Endodermal cell (in vitro differentiated cells): ENCODE measurements around the gene HDAC4. TPM values are rescaled to one million over a fixed set of nuclear protein-coding genes. Genes with fewer than 3 reads are reported as not detected.

Source experiments
- DNase-seq: peaks from one replicate; pipeline ENCODE4 v3.0.0-alpha.2; 2017
- H3K27ac ChIP-seq: 2 replicates; pipeline ENCODE4 v1.5.1; 2013; ENCODE audit warnings: mild to moderate bottlenecking, low read depth, low read length, moderate library complexity
- H3K27me3 ChIP-seq: 2 replicates; pipeline ENCODE4 v1.6.1; 2013; ENCODE audit warnings: mild to moderate bottlenecking, low read length, moderate library complexity; ENCODE audit not compliant: insufficient read depth, control insufficient read depth, poor library complexity, severe bottlenecking
- H3K36me3 ChIP-seq: 2 replicates; pipeline ENCODE4 v1.7.0; 2013; ENCODE audit warnings: mild to moderate bottlenecking, low read length, moderate library complexity; ENCODE audit not compliant: control insufficient read depth, insufficient read depth
- H3K4me1 ChIP-seq: one replicate; pipeline ENCODE4 v1.7.0; 2013; ENCODE audit warnings: low read length; ENCODE audit not compliant: control insufficient read depth, insufficient read depth
- H3K4me3 ChIP-seq: 2 replicates; pipeline ENCODE4 v1.5.1; 2013; ENCODE audit warnings: mild to moderate bottlenecking, low read length, moderate library complexity
- H3K9ac ChIP-seq: 2 replicates; pipeline ENCODE4 v1.6.1; 2013; ENCODE audit warnings: mild to moderate bottlenecking, low read length, moderate library complexity; ENCODE audit not compliant: poor library complexity, severe bottlenecking; ENCODE audit errors: extremely low read depth
- H3K9me3 ChIP-seq: 2 replicates; pipeline ENCODE4 v1.6.1; 2013; ENCODE audit warnings: mild to moderate bottlenecking, low read length, moderate library complexity; ENCODE audit not compliant: control insufficient read depth
- H3K27ac Mint-ChIP-seq: 2 replicates; pipeline ENCODE4 v1.8.0; 2020; ENCODE audit warnings: mixed read lengths
- H3K27me3 Mint-ChIP-seq: 2 replicates; pipeline ENCODE4 v1.8.0; 2021; ENCODE audit warnings: mild to moderate bottlenecking, mixed read lengths; ENCODE audit not compliant: insufficient read depth
- H3K36me3 Mint-ChIP-seq: 2 replicates; pipeline ENCODE4 v1.8.0; 2020; ENCODE audit warnings: low read depth, mixed read lengths
- H3K4me1 Mint-ChIP-seq: 2 replicates; pipeline ENCODE4 v1.8.0; 2020; ENCODE audit warnings: mixed read lengths
- H3K4me3 Mint-ChIP-seq: 2 replicates; pipeline ENCODE4 v1.8.0; 2020; ENCODE audit warnings: mild to moderate bottlenecking, moderate library complexity, mixed read lengths
- H3K9me3 Mint-ChIP-seq: 2 replicates; pipeline ENCODE4 v1.8.0; 2020; ENCODE audit warnings: mild to moderate bottlenecking, mixed read lengths
- CTCF ChIP-seq: fragments of 200-600 bp; sonication (generic); conservative IDR thresholded peaks from 2 replicates; pipeline ENCODE4 v1.5.0; 2021; ENCODE audit warnings: antibody characterized with exemption, mild to moderate bottlenecking
- WGBS, 2 experiments: methylation state at CpG; one replicate each; pipeline versions ENCODE4 v1.1.5 to v1.1.7; 2013; ENCODE audit warnings: missing lambda C conversion rate in 2 of 2, mixed read lengths in 1 of 2; ENCODE audit not compliant: insufficient coverage in 1 of 2, insufficient read length in 1 of 2; 5-methylcytosine and 5-hydroxymethylcytosine counted together
- total RNA-seq, 2 donors: library from RNA; stranded (reverse); fragmentation: NEBNext Ultra II Directional in 1 of 2; extraction: Animal tissue kit (Norgen Biotek cat#: 25700) in 1 of 2; gene quantifications; 2 replicates in 1 of 2; 3 replicates in 1 of 2; pipeline ENCODE4 v1.2.1, GENCODE V29; 2021

HDAC4 gene
- total RNA-seq, 2 donors from 2014 or later: 45.7 to 51.2 TPM

DNA sequence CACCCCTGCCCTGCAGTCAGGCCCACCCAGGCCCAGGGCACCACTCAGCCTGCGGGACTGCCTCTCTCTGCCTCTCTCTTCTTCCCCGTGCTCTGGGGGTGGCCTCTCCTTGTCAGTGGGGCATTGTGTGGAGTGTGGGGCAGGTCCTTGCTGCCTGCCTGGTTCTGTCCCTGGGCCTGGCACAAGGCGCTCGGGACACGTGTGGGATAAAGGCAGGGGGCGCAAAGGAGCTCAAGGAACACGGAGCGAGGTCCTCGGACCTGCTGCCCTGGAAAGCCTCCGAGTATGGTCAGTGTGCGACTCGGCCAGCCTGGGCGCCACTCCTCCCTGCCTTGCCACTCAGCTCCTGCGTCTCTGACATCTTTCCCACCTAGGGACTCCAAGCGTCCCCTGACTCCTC, 262.2 kb downstream of the HDAC4 start:
- Histone ChIP-seq H3K9ac (no peak overlapping the region), H3K27me3 (no peaks in the 10 kb centered on the region), H3K9me3 (no peaks in the 10 kb centered on the region), H3K27ac (no peak overlapping the region), H3K36me3 (peaks cover 14% of the 10 kb centered on the region), H3K4me1 (no peaks in the 10 kb centered on the region), H3K4me3 (no peak overlapping the region)
- Mint-ChIP-seq H3K4me1 (no peaks in the 10 kb centered on the region), H3K36me3 (peaks cover 54% of the 10 kb centered on the region), H3K27me3 (no peaks in the 10 kb centered on the region), H3K4me3 (no peak overlapping the region), H3K27ac (peak overlapping the region; percentile 53), H3K9me3 (no peaks in the 10 kb centered on the region)
- DNase-seq: peak; percentile 81
- TF ChIP-seq CTCF: peak; percentile 51
- WGBS, 2 experiments: 89 to 90% methylated on average over 11 to 15 of the region's 15 CpGs

GRCh38 chr2:239137898-239138283, 262.9 kb downstream of the HDAC4 start:
- Histone ChIP-seq H3K36me3 (peaks cover 7% of the 10 kb centered on the region), H3K4me3 (no peak overlapping the region), H3K27me3 (no peaks in the 10 kb centered on the region), H3K9me3 (no peaks in the 10 kb centered on the region), H3K4me1 (no peaks in the 10 kb centered on the region), H3K27ac (no peak overlapping the region), H3K9ac (no peak overlapping the region)
- 93 to 94% methylated on average over 3 of the region's 3 CpGs for WGBS, 2 experiments
- peaks cover 53% of the 10 kb centered on the region for H3K36me3 Mint-ChIP-seq
- H3K9me3 Mint-ChIP-seq: no peaks in the 10 kb centered on the region
- H3K27me3 Mint-ChIP-seq: no peaks in the 10 kb centered on the region
- no peak for TF ChIP-seq CTCF
- no peak for DNase-seq
- no peak overlapping the region for H3K27ac Mint-ChIP-seq
- no peak overlapping the region for H3K4me3 Mint-ChIP-seq
- no peaks in the 10 kb centered on the region for H3K4me1 Mint-ChIP-seq

- Histone ChIP-seq H3K36me3 (peaks cover 5% of the 10 kb centered on the region), H3K4me3 (no peak overlapping the region), H3K27me3 (no peaks in the 10 kb centered on the region), H3K27ac (no peak overlapping the region), H3K9ac (no peak overlapping the region), H3K4me1 (no peaks in the 10 kb centered on the region), H3K9me3 (no peaks in the 10 kb centered on the region)
- peaks cover 56% of the 10 kb centered on the region for H3K36me3 Mint-ChIP-seq
- H3K9me3 Mint-ChIP-seq: no peaks in the 10 kb centered on the region
- no peak overlapping the region for H3K27ac Mint-ChIP-seq
- DNase-seq: no peak
- TF ChIP-seq CTCF: no peak
- no peaks in the 10 kb centered on the region for H3K27me3 Mint-ChIP-seq
- no peak overlapping the region for H3K4me3 Mint-ChIP-seq
- WGBS, 2 experiments: 88 to 91% methylated on average over 19 to 26 of the region's 26 CpGs
- H3K4me1 Mint-ChIP-seq: no peaks in the 10 kb centered on the region
Observed at GRCh38 chr2:239137165-239137897, 263.5 kb downstream of the HDAC4 start.
